ENCODE results near the gene PFKL. TPM values are rescaled to one million over a fixed set of nuclear protein-coding genes. Genes with fewer than 3 reads are reported as not detected.

The PFKL gene
- total and polyA plus RNA-seq, 11 donors = 34.0 to 85.1 (median 46.1) TPM

DNA sequence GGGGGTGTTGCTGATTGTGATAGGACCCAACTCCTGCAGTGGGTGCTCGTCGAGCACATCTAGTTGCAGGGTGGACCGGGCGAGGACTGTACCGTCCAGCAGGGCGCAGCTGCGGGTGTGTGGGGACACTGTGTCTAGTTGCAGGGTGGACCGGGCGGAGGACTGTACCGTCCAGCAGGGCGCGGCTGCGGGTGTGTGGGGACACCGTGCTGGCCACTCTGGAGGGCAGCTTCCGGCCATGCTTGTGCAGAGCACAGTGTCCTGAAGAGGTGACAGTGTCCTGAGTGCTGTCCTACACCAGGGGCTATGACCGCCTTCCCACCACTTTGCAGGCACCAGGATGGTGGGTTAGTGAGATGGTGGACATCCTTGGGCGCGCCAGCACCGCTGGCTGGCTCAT is 49.0 kb downstream of the PFKL start:
- ATAC-seq = no peak
- no peak overlapping the region for H3K4me3 ChIP-seq
- TF ChIP-seq CTCF (IDR thresholded peaks at IDR 0.05) (no peak), POLR2A (IDR thresholded peaks at IDR 0.05) (no peak)
- H3K36me3 ChIP-seq = no peaks in the 10 kb centered on the region
- H3K27ac ChIP-seq = no peak overlapping the region
- H3K9me3 ChIP-seq = no peaks in the 10 kb centered on the region
- WGBS, 4 donors = 90 to 95% (median 91%) methylated on average over 18 to 19 of the region's 19 CpGs
- peaks cover 0 to 31% (median 0%) of the 10 kb centered on the region in 12 donors for H3K4me1 ChIP-seq
- intact Hi-C loops (cut with DNase I) = loop anchor here in 4 of 10 donors (10.0 kb wide), 3 partner anchors 106 to 446 kb away; partner anchors contain the start of gene LRRC3 (in 2 of the 4)
- DNase-seq = peak in 1 of 5 donors; percentile 42
- H3K27me3 ChIP-seq = peaks cover 9 to 40% (median 30%) of the 10 kb centered on the region in 9 donors

GRCh38 chr21:44349416-44349846 is 49.6 kb downstream of the PFKL start:
- H3K4me3 ChIP-seq = no peak overlapping the region
- no peaks in the 10 kb centered on the region for H3K9me3 ChIP-seq
- ATAC-seq (no peak), DNase-seq (peak in 1 of 5 donors; percentile 55)
- H3K27ac ChIP-seq = no peak overlapping the region
- peaks cover 0 to 31% (median 0%) of the 10 kb centered on the region in 12 donors for H3K4me1 ChIP-seq
- TF ChIP-seq POLR2A (IDR thresholded peaks at IDR 0.05) (no peak), CTCF (IDR thresholded peaks at IDR 0.05) (no peak)
- no peaks in the 10 kb centered on the region for H3K36me3 ChIP-seq
- H3K27me3 ChIP-seq = peaks cover 9 to 40% (median 30%) of the 10 kb centered on the region in 9 donors
- 73 to 83% (median 79%) methylated on average over 6 to 12 of the region's 12 CpGs for WGBS, 4 donors
- intact Hi-C loops (cut with DNase I) = loop anchor here in 4 of 10 donors (10.0 kb wide), 3 partner anchors 105 to 445 kb away; partner anchors contain the start of gene LRRC3 (in 2 of the 4)

DNA sequence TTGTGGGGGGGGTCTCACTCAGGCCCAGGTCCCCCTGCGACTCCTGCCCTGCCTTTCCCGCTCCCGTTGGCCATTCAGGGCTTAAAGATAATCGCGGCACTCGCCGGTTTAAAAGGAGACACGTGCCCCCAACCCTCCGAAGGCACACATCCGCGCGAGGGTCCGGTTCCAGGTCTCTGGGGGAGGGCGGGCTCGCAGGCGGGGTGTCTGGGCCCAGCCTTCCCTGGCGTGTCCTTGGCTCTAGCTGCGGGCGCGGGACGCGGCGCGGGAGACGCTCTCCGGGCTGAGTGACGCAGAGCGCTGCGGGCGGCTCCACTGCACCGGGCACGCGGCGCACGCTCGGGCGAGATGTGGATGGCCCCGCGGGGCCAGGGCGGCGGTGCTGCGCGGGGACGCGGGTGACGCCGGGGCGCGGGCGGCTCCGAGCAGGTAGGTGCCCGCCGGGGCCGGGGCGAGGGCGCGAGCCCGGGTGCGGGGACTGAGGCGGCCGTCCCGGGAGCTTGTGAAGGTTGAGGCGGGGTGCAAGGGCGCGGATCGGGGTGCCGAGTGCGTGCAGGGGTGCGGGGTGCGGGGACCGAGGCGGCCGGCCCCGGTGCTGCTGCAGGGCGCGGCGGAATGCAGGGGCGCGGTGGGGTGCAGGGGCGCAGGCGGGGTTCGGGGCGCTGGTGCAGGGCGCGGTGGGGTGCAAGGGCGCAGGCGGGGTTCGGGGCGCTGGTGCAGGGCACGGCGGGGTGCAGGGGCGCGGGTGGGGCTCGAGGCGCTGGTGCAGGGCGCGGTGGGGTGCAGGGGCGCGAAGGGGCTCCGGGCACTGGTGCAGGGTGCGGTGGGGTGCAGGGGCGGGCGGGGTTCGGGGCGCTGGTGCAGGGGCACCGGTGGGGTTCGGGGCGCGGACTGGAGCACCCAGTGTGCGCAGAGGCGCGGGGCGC is 50.3 kb downstream of the PFKL start:
- no peak for ATAC-seq
- WGBS, 4 donors = 10 to 15% (median 11%) methylated on average over 30 to 113 of the region's 113 CpGs
- Histone ChIP-seq H3K4me1 (peaks cover 0 to 31% (median 0%) of the 10 kb centered on the region in 12 donors), H3K36me3 (no peaks in the 10 kb centered on the region), H3K27ac (no peak overlapping the region), H3K27me3 (peaks cover 9 to 40% (median 30%) of the 10 kb centered on the region in 9 donors), H3K4me3 (peak overlapping the region in 4 of 12 donors; percentile 20 to 34 (median 26)), H3K9me3 (no peaks in the 10 kb centered on the region)
- no peak for TF ChIP-seq POLR2A (IDR thresholded peaks at IDR 0.05)
- no peak for TF ChIP-seq CTCF (IDR thresholded peaks at IDR 0.05)
- intact Hi-C loops (cut with DNase I) = loop anchor here in 4 of 10 donors (10.0 kb wide), 3 partner anchors 105 to 445 kb away; partner anchors contain the start of gene LRRC3 (in 2 of the 4)
- no peak for DNase-seq
